ENCODE results near the gene CELSR1. TPM values are rescaled to one million over a fixed set of nuclear protein-coding genes. Genes with fewer than 3 reads are reported as not detected.

Gene CELSR1
- total RNA-seq, 1 donor from 2014 or later, result 27.9 TPM

DNA sequence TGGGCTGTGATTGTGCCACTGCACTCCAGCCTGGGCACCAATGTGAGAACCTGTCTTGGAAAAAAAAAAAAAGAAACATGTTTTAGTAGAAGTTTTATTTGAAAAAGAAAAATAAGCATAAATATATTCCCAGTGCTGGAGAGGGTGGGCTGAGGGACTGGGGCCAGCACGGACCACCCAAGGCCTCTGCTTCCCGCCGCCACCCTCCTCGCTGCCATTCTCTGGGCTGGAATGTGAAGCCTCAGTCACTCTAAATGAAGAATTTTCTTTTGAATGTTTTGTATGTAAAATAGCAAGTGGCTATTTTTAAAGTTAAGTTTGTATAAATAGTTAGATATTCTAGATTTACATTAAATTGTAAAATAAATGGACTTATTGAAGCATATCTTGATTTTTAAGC lies 207.0 kb downstream of the CELSR1 start:
- no peak overlapping the region for H3K27ac Mint-ChIP-seq (ENCODE audit: unreplicated experiment)
- no peaks in the 10 kb centered on the region for H3K36me3 Mint-ChIP-seq (ENCODE audit: low read depth)
- no peaks in the 10 kb centered on the region for H3K9me3 Mint-ChIP-seq (ENCODE audit: low read depth)
- peaks cover 3% of the 10 kb centered on the region for H3K4me1 Mint-ChIP-seq (ENCODE audit: low read depth)
- no peak for DNase-seq (ENCODE audit: low spot score)
- TF ChIP-seq, protein P1, sequence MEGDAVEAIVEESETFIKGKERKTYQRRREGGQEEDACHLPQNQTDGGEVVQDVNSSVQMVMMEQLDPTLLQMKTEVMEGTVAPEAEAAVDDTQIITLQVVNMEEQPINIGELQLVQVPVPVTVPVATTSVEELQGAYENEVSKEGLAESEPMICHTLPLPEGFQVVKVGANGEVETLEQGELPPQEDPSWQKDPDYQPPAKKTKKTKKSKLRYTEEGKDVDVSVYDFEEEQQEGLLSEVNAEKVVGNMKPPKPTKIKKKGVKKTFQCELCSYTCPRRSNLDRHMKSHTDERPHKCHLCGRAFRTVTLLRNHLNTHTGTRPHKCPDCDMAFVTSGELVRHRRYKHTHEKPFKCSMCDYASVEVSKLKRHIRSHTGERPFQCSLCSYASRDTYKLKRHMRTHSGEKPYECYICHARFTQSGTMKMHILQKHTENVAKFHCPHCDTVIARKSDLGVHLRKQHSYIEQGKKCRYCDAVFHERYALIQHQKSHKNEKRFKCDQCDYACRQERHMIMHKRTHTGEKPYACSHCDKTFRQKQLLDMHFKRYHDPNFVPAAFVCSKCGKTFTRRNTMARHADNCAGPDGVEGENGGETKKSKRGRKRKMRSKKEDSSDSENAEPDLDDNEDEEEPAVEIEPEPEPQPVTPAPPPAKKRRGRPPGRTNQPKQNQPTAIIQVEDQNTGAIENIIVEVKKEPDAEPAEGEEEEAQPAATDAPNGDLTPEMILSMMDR (IDR thresholded peaks at IDR 0.05), result no peak
- no peaks in the 10 kb centered on the region for H3K27me3 Mint-ChIP-seq (ENCODE audit: low read depth)
- H3K4me3 Mint-ChIP-seq (ENCODE audit: unreplicated experiment), result no peak overlapping the region

DNA sequence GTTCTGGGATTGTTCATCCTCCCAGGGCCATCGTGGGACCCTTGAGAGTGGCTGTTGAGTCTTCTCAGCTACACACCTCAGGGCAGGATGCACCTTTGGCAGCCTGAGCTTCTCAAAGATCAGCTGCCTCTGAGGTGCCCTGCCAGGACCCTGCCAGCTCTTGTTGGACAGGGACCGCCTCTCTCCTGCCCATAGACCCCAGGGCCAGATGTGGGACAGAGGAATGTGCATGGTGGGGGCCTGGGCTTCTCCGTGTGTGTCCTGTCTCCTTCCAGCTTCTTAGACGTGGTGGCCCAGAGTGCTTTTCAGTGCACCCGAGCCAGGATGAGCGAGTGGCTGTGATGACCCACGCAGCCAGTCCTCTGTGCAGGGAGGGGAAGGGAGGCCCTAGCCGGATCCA lies 207.8 kb downstream of the CELSR1 start:
- H3K36me3 Mint-ChIP-seq (ENCODE audit: low read depth), result no peaks in the 10 kb centered on the region

DNA sequence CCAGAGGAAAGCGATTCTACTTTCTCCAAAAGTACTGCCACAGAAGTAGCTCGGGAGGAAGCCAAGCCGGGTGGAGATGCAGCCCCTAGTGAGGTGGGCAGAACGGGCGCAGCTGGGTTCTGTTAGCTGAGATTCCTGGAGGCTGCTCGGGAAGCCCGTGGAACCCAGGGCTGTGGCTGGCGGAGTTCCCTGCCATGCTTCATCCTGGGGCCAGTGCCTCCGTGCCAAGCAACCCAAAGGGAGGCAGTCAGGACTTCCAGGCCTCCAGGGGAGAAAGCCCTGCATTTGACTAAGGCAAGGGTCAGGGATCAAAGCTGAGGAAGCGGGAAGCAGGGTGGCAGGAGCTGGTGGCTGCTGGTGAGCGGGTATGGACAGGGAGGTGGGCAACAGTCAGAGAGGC lies 208.6 kb downstream of the CELSR1 start:
- Mint-ChIP-seq H3K9me3 (ENCODE audit: low read depth) (no peaks in the 10 kb centered on the region), H3K27me3 (ENCODE audit: low read depth) (no peaks in the 10 kb centered on the region), H3K27ac (ENCODE audit: unreplicated experiment) (no peak overlapping the region), H3K4me1 (ENCODE audit: low read depth) (no peaks in the 10 kb centered on the region), H3K4me3 (ENCODE audit: unreplicated experiment) (no peak overlapping the region), H3K36me3 (ENCODE audit: low read depth) (no peaks in the 10 kb centered on the region)
- peak; percentile 72 for DNase-seq (ENCODE audit: low spot score)
- TF ChIP-seq, protein P1 (IDR thresholded peaks at IDR 0.05), result no peak

More for the DNA sequence above, 207.8 kb downstream of the CELSR1 start:
- Mint-ChIP-seq H3K27me3 (ENCODE audit: low read depth) (no peaks in the 10 kb centered on the region), H3K4me3 (ENCODE audit: unreplicated experiment) (no peak overlapping the region), H3K4me1 (ENCODE audit: low read depth) (no peaks in the 10 kb centered on the region), H3K27ac (ENCODE audit: unreplicated experiment) (no peak overlapping the region), H3K9me3 (ENCODE audit: low read depth) (no peaks in the 10 kb centered on the region)
- TF ChIP-seq, protein P1 (IDR thresholded peaks at IDR 0.05), result no peak
- DNase-seq (ENCODE audit: low spot score), result no peak

DNA sequence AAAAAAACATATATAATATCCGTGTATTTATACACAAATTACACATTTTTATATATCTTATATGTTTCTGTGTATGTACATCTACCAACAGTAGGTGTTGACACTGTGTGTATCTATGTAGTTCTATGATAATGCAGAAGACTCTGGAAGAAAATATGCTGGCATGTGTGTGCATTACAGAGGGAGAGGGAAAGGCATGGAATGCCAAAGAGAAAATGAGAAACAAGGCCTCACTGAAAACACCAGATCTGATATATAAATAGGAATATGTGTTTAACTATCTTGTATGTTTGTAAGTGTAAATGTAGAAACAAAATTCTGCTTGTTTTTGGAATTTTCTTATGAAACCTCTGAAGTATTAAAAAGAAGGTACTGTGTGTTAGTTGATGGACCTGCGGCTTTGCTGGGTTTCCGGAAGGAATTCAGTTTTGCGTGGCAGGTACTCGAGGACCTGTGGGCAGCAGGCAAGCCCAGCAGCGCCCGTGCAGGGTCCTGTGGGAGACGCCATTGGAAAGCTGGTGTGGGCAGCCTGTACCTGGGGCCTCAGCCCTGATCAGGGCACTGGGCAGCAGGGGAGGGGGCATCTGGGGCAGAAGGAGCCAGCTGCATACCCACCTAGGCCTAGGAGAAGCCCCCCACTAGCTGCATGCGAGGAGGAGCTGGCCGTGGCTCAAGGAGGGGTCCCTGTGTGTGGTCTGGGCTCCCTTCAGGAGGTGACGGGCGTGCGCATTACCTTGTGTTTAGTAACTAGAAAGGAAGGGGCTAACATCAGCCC lies 209.5 kb downstream of the CELSR1 start:
- TF ChIP-seq, protein P1 (IDR thresholded peaks at IDR 0.05), result no peak
- no peaks in the 10 kb centered on the region for H3K4me1 Mint-ChIP-seq (ENCODE audit: low read depth)
- no peaks in the 10 kb centered on the region for H3K27me3 Mint-ChIP-seq (ENCODE audit: low read depth)
- peak; percentile 47 for DNase-seq (ENCODE audit: low spot score)
- H3K27ac Mint-ChIP-seq (ENCODE audit: unreplicated experiment), result no peak overlapping the region
- H3K9me3 Mint-ChIP-seq (ENCODE audit: low read depth), result no peaks in the 10 kb centered on the region
- H3K4me3 Mint-ChIP-seq (ENCODE audit: unreplicated experiment), result no peak overlapping the region
- H3K36me3 Mint-ChIP-seq (ENCODE audit: low read depth), result no peaks in the 10 kb centered on the region

DNA sequence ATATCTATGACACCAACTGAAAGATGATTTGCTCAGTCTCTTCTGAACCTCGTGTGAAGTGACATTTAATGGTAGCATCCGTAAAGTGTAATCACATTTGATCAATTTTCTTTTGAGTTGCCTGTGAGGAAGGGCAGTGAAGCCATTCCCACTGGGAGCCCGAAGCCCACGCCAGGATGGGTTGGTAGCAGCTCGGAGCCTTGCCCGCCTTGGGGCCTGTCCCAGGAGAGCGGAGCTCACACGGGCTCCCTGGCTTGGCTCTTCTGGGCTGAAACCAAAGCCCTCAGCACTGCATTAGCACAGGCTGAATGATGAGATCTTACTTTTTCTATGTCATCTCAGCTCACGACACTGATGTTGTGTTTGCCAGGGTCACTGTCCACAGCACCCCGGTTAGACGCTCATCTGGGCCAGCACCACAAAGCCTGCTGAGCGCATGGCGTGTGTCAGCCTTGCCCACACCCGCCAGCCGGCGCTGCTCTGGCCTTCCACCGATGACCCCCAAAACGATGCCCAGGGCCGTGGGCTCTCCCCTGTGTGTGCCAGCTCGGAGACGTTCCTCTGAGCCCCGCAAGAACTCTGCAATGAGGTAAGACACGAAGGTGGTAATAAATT lies 211.2 kb downstream of the CELSR1 start:
- no peak overlapping the region for H3K4me3 Mint-ChIP-seq (ENCODE audit: unreplicated experiment)
- TF ChIP-seq, protein P1 (IDR thresholded peaks at IDR 0.05), result no peak
- H3K9me3 Mint-ChIP-seq (ENCODE audit: low read depth), result no peaks in the 10 kb centered on the region
- H3K4me1 Mint-ChIP-seq (ENCODE audit: low read depth), result no peaks in the 10 kb centered on the region
- H3K27ac Mint-ChIP-seq (ENCODE audit: unreplicated experiment), result no peak overlapping the region
- DNase-seq (ENCODE audit: low spot score), result peak; percentile 72
- H3K36me3 Mint-ChIP-seq (ENCODE audit: low read depth), result no peaks in the 10 kb centered on the region
- H3K27me3 Mint-ChIP-seq (ENCODE audit: low read depth), result no peaks in the 10 kb centered on the region
